Endothelial cell of hepatic sinusoid (primary cell): Measurements from ENCODE around the gene MPPE1.
"Not testable (repeated sequence)": the region's sequence is repeated elsewhere in the genome, so short reads cannot be mapped to it uniquely, and the experiment has no call there.

ENCODE experiments used
- in situ Hi-C: cut with HindIII; loops from 2 replicates; pipeline ENCODE4 v1.10.0; 2017; ENCODE audit warnings: low sequenced_read_pairs

The MPPE1 gene, protein sequence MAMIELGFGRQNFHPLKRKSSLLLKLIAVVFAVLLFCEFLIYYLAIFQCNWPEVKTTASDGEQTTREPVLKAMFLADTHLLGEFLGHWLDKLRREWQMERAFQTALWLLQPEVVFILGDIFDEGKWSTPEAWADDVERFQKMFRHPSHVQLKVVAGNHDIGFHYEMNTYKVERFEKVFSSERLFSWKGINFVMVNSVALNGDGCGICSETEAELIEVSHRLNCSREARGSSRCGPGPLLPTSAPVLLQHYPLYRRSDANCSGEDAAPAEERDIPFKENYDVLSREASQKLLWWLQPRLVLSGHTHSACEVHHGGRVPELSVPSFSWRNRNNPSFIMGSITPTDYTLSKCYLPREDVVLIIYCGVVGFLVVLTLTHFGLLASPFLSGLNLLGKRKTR

DNA sequence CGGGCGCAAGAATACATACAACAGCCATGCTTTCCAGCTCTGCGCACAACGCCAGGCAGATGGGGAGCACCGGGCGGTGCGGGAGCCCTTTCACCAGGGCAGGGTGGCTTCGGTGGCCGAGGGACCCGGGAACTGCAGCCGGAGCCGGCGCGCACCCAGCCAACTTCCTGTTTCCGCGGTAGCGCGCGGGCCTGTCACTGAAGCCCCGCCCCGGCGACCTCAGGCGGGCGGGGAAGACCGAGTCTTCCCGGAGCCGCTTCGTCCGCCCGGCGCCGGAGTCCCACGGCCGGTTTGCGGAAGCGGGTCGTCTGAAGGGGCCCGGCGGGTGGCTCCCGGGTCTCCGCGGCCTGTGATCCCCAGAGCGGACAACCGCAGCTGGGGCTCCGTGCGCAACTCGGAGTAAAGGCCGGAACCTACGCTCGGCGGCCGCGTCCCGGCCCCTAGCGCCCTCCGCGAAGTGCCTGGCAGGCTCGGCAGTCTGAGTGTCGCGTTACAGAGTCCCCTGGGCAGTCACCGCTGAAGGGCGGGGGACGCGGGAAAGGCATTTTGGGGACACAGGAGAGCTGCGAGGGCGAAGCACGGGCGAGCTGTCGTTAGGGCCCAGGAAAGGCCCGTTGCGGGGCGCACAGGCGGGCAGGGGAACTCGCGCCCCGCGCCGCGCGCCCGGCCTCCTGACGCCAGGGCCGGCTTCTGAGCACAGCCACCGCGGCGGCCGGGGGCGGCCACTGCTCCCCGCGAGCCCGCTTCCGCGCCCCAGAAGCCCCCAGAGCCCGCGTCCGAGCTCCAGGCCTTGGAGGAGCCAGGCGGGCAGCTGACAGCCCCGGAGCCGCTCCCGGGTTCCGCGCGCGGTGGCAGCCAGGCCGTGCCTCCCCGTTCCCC lies at the start of gene MPPE1:
TSS of gene MPPE1 (minus strand) at position 136 of the 879 bp plus-strand sequence. CDS start 11,053 bp downstream, outside the sequence.
- in situ Hi-C loops = no loop called here

DNA sequence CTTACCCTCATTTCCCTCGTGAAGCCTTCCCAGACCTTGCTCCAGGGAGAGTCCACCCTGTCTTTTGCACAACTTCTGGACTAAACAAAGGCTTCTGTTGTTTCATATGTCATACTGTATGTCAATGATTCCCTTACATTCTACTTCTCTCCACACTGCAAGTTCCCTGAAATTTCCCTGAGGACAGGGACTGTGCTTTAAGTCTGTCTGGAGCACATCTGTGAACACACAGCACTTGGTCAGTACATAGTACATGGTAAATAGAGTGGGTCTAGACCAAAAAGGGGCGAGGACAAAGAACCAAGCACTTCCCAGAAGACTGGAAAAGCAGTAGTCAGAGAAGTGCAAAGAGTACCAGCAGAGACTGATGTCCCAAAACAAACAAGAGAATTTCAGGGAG lies 49.5 kb upstream of the MPPE1 start:
- in situ Hi-C loops = no loop called here

DNA sequence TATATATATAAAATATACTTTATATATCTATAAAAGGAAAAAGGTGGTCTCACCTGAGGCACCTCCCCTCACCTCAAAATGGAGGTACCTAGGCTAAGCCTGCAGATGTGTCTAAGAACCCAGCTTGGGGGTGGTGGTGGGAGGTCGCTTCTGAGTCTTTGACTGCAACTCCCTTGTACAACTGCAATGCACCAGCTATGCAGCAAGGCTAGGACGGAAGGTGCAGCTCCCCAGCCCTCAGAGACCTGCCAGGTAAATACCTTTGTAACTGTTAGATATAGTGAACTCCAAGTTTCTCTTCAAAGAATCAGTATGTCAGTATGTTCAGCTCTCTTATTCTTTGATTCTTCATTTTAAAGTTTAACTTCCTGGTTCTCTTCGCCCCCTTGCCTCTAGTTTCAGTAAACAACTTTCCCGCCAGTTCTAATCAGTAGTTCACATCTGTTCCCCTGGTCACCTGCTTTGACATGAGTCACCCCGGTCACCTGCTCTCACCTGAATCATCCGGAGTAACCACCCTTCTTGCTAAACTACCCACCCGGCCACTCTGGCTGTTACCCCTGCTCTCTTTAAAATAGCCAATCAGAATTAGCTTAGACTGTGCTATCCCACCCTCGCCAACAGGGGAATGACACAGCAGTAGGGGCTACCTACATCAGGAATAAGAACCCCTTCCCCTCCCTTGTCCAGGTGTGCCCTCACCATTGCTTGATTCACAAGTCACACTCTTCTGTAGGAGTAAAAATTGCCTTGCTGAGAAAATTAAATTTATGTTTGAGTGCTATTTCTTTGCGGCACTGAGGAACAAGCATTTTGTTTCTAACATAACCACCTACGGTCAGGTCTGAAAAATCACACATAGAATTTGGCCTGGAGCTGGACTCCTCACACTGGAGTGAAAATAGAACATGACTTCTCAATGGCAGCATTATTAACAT lies 48.5 kb upstream of the MPPE1 start:
- in situ Hi-C loops = no loop called here

DNA sequence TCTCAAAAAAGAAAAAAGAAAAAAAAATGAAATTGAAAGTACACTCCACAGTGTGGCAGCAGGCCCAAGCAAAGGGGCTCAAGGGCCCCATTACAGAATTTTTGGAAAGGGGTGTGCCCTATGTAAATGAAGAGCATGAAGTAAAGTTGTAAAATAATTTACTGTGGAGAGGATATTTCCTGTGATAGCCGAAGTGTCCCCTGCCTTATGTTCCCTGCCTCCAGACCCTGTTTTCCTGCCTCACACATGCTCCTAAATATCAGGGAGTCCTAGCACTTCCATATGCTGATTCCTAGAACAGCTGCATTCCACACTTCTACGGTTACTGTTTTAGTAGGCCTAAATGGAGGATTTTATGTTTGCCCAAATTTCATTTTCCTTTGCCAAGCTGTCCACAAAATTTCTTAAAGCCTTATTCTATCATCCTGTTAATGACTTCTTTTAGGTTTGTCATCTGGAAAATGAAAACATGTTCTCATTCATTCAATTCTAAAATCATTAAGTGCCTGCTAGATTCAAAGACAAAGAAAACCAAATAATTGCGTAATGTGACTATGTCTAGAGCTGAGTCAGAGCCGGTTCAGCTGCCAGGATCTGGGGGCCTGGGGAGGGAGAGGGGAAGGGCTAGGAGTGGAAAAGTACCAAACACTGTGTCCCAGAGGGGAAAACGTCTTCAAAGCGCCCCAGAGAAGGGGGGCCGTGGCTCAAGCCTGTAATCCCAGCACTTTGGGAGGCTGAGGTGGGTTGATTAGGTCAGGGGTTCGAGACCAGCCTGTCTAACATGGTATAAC lies 47.3 kb upstream of the MPPE1 start:
- in situ Hi-C loops = no loop called here

DNA sequence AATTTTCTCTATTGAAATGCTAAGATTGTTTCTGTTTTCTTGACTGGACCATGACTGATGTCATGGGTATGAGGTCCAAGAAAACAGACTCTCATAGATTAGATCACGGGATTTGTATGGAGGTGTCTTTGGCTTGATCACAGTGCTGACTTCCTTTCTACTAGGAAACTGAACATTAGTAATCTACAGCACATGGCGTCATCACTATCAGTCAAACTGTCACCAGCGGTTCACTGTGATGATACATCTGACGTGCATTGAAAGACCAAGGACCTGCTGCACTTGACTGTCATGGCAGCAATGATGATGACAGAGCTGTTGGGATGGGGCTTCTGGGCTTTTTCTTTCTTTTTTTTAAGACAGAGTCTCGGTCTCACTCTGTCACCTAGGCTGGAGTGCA lies 45.0 kb upstream of the MPPE1 start:
- in situ Hi-C loops = no loop called here

DNA sequence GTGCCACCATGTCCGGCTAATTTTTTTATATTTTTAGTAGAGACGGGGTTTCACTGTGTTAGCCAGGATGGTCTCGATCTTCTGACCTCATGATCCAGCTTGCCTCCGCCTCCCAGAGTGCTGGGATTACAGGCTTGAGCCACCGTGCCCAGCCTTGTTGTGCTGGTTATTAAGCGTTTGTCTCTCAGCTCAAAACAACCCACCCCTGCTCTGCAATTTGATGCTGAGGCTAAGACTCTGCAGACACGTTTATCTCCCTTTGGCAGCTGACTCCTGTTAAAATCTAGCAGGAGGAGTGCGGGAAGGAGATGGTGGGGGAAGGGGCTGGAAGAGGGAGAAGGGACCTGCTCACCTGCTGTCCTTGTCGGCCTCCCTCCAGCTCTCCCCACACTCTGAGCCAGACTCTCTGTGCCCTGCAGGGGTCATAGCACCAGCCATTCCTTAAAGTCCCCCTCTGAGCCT lies 43.3 kb upstream of the MPPE1 start:
- in situ Hi-C loops = no loop called here

DNA sequence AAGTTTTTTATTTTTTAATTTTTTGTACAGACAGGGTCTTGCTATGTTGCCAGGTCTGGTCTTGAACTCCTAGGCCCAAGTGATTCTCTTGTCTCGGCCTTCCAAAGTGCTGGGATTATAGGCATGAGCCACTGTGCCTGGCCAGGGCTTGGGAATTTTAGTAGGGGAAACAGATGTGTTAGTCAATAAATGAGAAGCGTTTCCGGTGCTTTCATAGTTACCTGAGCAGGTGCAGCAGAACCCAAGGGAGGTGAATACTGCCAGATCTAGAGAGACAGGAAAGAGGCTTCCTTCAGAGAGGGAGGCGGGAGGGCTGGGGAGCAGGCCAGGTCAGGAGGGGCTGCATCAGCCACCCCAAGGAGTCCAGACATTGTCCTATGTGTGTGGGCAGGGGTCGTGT lies 42.7 kb upstream of the MPPE1 start:
- in situ Hi-C loops = no loop called here

DNA sequence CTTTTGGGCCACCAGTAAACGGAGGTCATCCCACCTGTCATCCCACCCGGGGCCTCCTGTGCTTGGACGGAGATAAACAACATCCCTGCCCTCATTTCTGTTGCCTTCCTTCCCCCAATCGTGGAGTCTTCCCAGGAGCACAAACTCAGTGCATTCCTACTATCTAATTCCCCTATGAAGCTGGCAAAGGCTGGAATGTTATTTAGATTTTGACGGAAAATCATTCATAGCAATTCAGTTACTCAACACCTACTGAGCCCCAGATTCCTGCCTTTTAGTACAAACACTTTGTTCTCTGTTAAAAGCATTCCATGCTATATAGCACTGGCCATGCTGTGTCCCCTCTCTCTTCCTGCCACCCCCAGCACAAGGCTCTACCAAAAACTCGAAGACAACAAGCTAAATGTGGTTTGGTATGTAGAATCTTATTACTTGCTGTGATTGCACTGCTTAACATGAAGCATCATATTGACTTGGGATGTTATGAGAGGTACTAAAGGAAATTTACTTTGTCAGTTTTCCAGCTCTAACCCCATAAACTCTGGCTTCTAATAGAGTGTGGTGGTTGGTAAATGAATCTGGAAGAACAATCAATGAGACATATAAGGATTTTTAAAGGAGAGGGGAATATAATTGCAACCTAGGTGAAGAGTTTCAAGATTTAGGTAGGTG lies 40.9 kb upstream of the MPPE1 start:
- in situ Hi-C loops = no loop called here

DNA sequence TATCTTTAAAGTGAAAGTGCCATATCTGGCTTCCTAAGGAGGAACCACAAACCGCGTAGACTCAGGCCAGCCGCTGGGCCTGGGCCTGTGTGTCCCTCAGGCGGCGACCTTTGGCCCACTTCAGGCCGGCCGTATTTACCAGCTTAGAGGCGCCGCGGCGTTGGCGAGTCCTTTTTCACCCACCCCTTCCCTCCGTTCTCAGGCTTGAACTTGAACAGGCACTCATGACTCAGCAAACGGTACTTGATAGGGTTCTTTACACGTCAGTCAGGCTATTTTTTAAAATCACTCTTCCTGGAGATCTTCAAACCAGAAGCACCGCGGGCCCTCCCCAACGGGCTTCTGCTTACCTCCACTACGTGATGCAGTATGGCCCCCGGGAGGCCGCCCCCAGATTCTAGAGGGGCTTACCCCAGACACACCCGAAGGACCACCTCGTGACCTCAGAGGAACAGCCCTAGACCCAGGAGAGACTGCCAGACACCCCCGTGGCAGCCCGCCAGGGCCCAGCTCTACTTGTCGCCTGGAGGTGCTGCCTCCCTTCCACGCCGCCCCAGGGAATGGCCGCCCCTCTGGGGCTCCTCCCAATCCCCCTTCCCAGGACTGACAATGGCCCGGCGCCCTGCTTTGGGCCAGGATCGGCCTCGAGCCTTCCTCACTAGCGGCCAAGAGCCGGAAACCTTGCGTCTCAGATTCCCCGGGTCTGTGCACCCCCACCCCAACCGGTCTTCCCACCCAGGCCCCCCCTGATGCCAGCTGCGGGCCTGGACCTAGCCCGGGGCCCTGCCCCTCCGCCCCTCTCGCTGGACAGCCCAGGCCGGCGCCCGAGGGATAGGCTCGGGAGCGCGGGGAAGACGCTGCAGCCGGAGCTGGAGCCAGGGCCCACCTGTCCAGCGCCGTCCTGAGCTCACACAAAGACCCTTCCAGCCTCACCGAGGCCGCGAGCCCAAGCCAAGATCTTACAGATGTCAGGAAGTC lies 39.4 kb upstream of the MPPE1 start:
- in situ Hi-C loops = no loop called here

DNA sequence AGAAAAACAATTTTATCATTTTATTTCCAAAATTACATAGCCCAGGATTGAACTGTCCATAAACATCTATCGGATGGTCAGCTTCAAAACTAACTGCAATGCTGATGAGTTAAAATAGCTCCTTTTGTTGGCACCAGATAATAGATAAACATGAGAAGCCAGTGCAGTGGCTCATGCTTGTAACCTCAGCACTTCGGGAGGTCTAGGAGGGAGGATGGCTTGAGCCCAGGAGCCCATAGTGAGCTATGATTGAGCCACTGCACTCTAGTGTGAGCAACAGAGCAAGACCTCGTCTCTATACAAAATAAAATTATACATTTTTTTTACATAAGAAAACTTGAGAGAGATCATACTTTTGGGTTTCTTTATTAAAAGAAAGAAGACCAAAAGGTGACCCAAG lies 38.6 kb upstream of the MPPE1 start:
- in situ Hi-C loops = no loop called here

DNA sequence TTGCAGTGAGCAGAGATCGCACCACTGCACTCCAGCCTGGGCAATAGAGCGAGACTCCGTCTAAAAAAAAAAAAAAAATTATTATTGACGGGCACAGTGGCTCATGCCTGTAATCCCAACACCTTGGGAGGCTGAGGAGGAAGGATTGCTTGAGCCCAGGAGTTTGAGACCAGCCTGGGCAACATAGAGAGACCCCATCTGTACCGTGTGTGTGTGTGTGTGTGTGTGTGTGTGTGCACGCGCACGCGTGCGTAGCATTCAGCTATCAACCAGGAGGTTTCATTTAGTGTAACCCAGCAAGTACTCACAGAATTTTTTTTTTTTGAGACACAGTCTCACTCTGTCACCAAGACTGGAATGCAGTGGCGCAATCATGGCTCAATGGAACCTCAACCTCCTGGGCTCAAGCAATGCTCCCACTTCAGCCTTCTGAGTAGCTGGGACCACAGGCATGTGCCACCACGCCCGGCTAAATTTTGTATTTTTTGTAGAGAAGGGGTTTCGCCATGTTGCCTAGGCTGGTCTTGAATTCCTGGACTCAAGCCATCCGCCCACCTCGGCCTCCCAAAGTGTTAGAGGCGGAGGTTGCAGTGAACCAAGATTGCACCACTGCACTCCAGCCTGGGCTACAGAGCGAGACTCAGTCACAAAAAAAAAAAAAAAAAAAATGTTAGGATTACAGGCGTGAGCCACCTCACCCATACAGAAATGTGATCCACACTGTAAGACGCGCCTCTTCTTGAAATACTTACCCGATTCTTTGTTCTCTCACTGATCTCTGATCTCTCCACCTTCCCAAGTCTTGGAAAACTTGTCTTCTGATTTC lies 37.9 kb upstream of the MPPE1 start:
- in situ Hi-C loops = not testable (repeated sequence)

DNA sequence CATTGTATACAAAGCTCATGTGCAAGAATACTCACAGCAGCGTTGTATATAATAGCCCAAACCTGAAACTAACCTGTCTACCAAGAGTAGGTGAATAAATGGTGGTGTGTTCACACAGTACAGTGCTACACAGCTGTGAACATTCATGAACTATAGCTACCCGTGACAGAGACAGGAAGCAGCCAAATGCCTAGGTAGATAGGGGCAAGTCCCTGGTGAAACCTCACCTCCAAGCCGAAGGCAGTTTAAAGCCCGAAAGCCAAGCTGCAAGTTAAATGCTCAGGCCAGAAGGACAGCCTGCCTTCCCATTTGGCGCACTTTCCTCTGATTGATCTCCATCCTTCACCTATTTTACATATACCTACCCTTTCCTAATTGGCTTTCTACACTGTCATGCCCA lies 36.7 kb upstream of the MPPE1 start:
- in situ Hi-C loops = no loop called here

DNA sequence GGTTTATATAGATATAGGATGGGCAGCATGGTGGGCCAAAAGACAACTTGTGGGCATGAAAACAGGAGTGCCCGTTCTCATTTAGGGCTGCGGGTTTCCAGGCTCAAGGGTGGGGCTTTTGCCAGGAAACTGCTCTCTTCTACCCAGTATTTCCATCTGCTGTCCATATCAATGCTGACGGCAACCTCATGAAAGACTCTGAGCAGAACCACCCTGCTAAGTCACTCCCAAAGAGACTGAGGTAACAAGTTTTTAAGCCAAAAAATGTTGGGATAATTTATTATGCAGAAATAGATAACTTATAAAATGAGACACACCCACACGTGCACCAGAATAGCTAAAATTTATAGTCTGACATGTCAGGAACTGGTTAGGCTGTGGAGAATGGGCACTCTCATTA lies 36.1 kb upstream of the MPPE1 start:
- in situ Hi-C loops = no loop called here

DNA sequence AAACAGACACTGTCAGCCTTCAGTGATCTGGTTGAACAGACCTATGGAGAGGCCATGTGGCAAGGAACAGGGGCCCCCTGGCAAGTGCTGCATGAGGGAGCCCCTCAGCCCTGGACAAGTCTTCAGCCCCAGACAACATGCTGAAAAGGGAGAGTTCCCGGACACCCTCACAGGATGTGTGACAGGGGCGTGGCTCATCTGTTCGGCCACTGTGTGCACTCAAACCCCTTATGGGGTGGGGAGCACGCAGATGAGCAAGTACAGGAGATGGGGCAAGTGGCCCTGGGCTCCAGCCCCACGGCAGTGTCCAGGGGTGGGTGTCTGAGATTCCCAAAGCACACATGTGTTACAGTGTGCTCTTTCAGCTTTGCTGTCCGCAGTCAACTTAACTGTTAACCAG lies 35.4 kb upstream of the MPPE1 start:
- in situ Hi-C loops = no loop called here

DNA sequence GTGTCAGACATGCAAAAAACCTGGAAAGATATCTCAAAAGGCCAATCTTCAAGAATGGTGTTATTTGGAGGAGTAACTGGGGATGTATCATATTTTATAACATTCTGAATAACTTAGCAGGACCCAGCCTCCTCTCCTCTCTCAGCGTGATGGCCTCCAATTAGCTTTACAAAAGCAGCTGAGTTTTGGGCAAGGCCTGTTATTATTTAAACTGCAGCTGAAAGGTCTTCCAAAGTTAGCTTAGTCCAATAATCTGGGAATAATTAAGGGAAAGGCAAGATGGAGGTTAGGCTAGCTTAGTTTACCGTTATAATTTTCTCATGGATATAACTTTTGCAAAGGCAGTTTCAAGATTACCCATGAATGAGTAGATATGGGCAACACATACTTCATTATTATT lies 32.8 kb upstream of the MPPE1 start:
- in situ Hi-C loops = no loop called here

DNA sequence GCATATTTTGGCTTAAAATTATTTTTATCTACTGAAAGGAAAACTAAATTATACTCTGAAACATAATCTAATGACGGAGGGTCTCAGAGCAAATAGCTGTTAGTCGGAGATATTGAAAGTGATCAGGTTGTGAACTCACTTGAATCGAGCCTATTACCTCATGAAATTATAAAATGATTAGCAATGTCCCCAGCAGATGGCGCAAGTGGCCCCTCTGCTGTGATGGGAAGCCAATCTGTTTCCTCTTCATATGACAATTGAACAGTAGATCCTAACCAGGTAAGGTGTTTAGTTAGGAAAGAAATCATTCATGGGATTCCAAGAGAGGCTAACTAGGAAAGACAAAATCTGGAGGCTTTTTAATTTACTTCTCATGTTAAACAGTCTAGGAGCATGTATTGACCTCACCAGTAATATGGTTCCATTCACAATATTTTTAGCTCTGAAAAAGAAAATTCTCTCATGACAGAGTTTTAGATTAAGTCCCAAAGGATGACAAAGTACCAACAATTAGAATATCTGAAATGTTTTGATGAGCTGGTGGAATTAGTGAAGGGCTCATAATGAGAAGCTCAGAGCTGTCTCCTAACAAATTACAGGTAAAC lies 29.9 kb upstream of the MPPE1 start:
- in situ Hi-C loops = no loop called here

DNA sequence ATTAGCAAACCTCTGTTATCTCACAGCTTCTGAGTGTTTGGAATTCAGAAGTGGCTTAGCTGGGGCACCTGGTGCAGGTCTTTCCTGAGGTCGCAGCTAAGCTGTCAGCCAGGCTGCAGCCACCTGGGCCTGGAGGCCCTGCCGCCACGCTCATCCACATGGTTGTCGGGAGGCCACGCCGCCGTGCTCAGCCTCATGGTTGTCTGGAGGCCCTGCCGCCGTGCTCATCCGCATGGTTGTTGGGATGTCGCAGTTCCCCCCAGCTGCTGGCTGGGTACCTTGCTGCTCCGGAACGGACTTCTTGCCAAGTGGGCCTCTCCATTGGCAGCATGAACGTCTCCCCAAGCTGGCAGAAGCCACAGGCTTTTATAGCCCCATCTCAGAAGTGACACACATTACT lies 24.3 kb upstream of the MPPE1 start:
- in situ Hi-C loops = no loop called here
